ENCODE measurements around the gene PALLD. TPM values are rescaled to one million over a fixed set of nuclear protein-coding genes. Genes with fewer than 3 reads are reported as not detected.

Gene PALLD
- total and polyA plus RNA-seq, 12 donors: 169 to 1,537 (median 667) TPM

DNA sequence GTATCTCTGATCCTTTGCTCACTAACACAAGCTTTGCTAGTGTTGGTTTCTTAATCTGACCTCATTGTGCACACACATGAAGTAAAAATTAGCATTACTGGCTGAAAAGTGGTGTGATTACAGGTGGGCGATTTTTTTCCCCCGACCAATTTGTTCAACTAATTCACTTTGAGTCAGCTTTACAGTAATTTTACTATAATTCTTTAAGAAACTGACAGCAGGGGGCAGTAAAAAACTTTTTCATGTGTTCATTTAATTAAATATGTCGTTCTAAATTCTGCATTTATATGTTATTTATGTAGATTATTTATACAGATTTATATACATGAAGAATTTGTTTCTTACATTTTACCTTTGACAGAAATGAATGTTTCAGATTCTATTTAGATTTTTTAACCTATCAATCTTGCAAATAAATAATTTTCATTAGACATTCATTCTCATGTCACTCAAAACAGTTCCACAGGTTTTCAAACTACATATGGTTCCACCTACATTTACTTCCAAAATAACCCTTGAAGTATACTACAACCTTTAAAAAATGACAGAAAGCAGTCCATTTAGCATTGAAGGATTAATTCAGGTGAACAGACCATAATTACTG is 17.5 kb downstream of the PALLD start:
- TF ChIP-seq, protein P1, sequence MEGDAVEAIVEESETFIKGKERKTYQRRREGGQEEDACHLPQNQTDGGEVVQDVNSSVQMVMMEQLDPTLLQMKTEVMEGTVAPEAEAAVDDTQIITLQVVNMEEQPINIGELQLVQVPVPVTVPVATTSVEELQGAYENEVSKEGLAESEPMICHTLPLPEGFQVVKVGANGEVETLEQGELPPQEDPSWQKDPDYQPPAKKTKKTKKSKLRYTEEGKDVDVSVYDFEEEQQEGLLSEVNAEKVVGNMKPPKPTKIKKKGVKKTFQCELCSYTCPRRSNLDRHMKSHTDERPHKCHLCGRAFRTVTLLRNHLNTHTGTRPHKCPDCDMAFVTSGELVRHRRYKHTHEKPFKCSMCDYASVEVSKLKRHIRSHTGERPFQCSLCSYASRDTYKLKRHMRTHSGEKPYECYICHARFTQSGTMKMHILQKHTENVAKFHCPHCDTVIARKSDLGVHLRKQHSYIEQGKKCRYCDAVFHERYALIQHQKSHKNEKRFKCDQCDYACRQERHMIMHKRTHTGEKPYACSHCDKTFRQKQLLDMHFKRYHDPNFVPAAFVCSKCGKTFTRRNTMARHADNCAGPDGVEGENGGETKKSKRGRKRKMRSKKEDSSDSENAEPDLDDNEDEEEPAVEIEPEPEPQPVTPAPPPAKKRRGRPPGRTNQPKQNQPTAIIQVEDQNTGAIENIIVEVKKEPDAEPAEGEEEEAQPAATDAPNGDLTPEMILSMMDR (IDR thresholded peaks at IDR 0.05): peak; percentile 8 to 66 (median 52)
- peaks cover 0 to 67% (median 16%) of the 10 kb centered on the region in 9 donors for H3K4me1 ChIP-seq
- H3K9me3 ChIP-seq: no peaks in the 10 kb centered on the region
- no peaks in the 10 kb centered on the region for H3K36me3 ChIP-seq
- H3K4me3 ChIP-seq: peak overlapping the region in 1 of 10 donors; percentile 3
- intact Hi-C loops (cut with DNase I): loop anchor here in 7 of 10 donors (10.0 kb wide), 4 partner anchors 180 to 410 kb away; no protein-coding TSS in a partner anchor
- WGBS, 2 donors: 21 to 28% methylated on average over 3 of the region's 3 CpGs
- DNase-seq (no peak), ATAC-seq (no peak)
- peak overlapping the region in 3 of 10 donors; percentile 13 to 75 (median 67) for H3K27ac ChIP-seq
- no peaks in the 10 kb centered on the region for H3K27me3 ChIP-seq

- Histone ChIP-seq H3K27me3 (no peaks in the 10 kb centered on the region), H3K4me1 (peaks cover 0 to 64% (median 16%) of the 10 kb centered on the region in 9 donors), H3K36me3 (no peaks in the 10 kb centered on the region), H3K9me3 (no peaks in the 10 kb centered on the region), H3K4me3 (no peak overlapping the region), H3K27ac (peak overlapping the region in 6 of 10 donors; percentile 13 to 75 (median 49))
- TF ChIP-seq, protein P1 (IDR thresholded peaks at IDR 0.05): no peak
- ATAC-seq (peak in 7 of 8 donors; percentile 16 to 85 (median 64)), DNase-seq (peak; percentile 29 to 34)
- 53 to 72% methylated on average over 5 of the region's 5 CpGs for WGBS, 2 donors
- intact Hi-C loops (cut with DNase I): loop anchor here in 7 of 10 donors (5.0 to 10.0 kb wide), 5 partner anchors 179 to 409 kb away; no protein-coding TSS in a partner anchor
Measured at GRCh38 chr4:168515222-168516011, 18.6 kb downstream of the PALLD start.

DNA sequence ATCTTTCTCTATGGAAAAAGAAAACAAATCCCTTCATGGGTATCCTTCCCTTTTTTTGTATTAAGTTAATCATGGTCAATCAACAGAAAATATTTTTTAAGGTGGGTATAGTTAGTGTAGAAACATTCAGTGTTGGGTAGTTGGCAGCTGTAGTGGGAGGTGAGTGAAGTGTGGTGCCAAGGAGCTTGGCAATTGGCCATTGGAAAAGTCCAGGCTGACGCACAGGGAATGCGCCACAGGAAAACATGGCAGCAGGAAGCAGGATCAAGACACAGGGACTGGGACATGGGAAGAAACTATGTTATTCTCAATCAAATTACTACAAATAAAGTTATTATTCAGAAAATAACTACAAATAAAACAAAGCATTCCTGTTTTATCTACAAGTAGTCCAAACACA is 20.0 kb downstream of the PALLD start:
- intact Hi-C loops (cut with DNase I): loop anchor here in 7 of 10 donors (5.0 to 10.0 kb wide), 5 partner anchors 178 to 408 kb away; no protein-coding TSS in a partner anchor
- peaks cover 0 to 68% (median 25%) of the 10 kb centered on the region in 9 donors for H3K4me1 ChIP-seq
- H3K4me3 ChIP-seq: no peak overlapping the region
- H3K9me3 ChIP-seq: no peaks in the 10 kb centered on the region
- 55 to 60% methylated on average over 2 of the region's 2 CpGs for WGBS, 2 donors
- no peaks in the 10 kb centered on the region for H3K36me3 ChIP-seq
- DNase-seq: peak in 1 of 2 donors; percentile 43
- ATAC-seq: peak in 5 of 8 donors; percentile 37 to 74 (median 73)
- no peaks in the 10 kb centered on the region for H3K27me3 ChIP-seq
- TF ChIP-seq, protein P1 (IDR thresholded peaks at IDR 0.05): no peak
- peak overlapping the region in 4 of 10 donors; percentile 0 to 75 (median 54) for H3K27ac ChIP-seq

- H3K9me3 ChIP-seq: no peaks in the 10 kb centered on the region
- H3K27me3 ChIP-seq: no peaks in the 10 kb centered on the region
- DNase-seq (no peak), ATAC-seq (no peak)
- H3K36me3 ChIP-seq: no peaks in the 10 kb centered on the region
- peaks cover 0 to 76% (median 40%) of the 10 kb centered on the region in 9 donors for H3K4me1 ChIP-seq
- WGBS, 2 donors: 98 to 100% methylated on average over 1 of the region's 1 CpG
- no peak overlapping the region for H3K4me3 ChIP-seq
- intact Hi-C loops (cut with DNase I): loop anchor here in 7 of 10 donors (5.0 to 10.0 kb wide), 5 partner anchors 175 to 405 kb away; no protein-coding TSS in a partner anchor
- TF ChIP-seq, protein P1 (IDR thresholded peaks at IDR 0.05): no peak
- peak overlapping the region in 1 of 10 donors; percentile 16 for H3K27ac ChIP-seq
Measured at GRCh38 chr4:168519576-168519975, 22.7 kb downstream of the PALLD start.
